ENCODE measurements around the gene DENND4C.
"Not testable (repeated sequence)": the region's sequence is repeated elsewhere in the genome, so short reads cannot be mapped to it uniquely, and the experiment has no call there.

The DENND4C gene

GRCh38 chr9:19266778-19267384 lies 36.4 kb downstream of the DENND4C start:
- not testable (repeated sequence) for DNase-seq (ENCODE audit: low read depth in 2 of 2)

- no peak for DNase-seq (ENCODE audit: low read depth in 2 of 2)
Observed at GRCh38 chr9:19269582-19269981, 39.1 kb downstream of the DENND4C start.

GRCh38 chr9:19270421-19270949 lies 40.0 kb downstream of the DENND4C start:
- no peak for DNase-seq (ENCODE audit: low read depth in 2 of 2)

GRCh38 chr9:19271081-19271480 lies 40.6 kb downstream of the DENND4C start:
- no peak for DNase-seq (ENCODE audit: low read depth in 2 of 2)

GRCh38 chr9:19281801-19282200 lies 51.3 kb downstream of the DENND4C start:
- DNase-seq (ENCODE audit: low read depth in 2 of 2) = no peak

GRCh38 chr9:19283072-19283710 lies 52.7 kb downstream of the DENND4C start:
- no peak for DNase-seq (ENCODE audit: low read depth in 2 of 2)

- no peak for DNase-seq (ENCODE audit: low read depth in 2 of 2)
Observed at GRCh38 chr9:19284729-19285128, 54.2 kb downstream of the DENND4C start.

- no peak for DNase-seq (ENCODE audit: low read depth in 2 of 2)
Observed at GRCh38 chr9:19286634-19287188, 56.2 kb downstream of the DENND4C start.

GRCh38 chr9:19288081-19288480 lies 57.6 kb downstream of the DENND4C start:
- DNase-seq (ENCODE audit: low read depth in 2 of 2) = no peak

GRCh38 chr9:19290103-19290502 lies 59.6 kb downstream of the DENND4C start:
- DNase-seq (ENCODE audit: low read depth in 2 of 2) = no peak

- no peak for DNase-seq (ENCODE audit: low read depth in 2 of 2)
Observed at GRCh38 chr9:19294219-19294618, 63.7 kb downstream of the DENND4C start.

- no peak for DNase-seq (ENCODE audit: low read depth in 2 of 2)
Observed at GRCh38 chr9:19298436-19299000, 68.0 kb downstream of the DENND4C start.

GRCh38 chr9:19303216-19303615 lies 72.7 kb downstream of the DENND4C start:
- no peak for DNase-seq (ENCODE audit: low read depth in 2 of 2)

GRCh38 chr9:19306568-19306967 lies 76.1 kb downstream of the DENND4C start:
- no peak for DNase-seq (ENCODE audit: low read depth in 2 of 2)

- no peak for DNase-seq (ENCODE audit: low read depth in 2 of 2)
Observed at GRCh38 chr9:19310246-19310645, 79.8 kb downstream of the DENND4C start.

- no peak for DNase-seq (ENCODE audit: low read depth in 2 of 2)
Observed at GRCh38 chr9:19313573-19313972, 83.1 kb downstream of the DENND4C start.

- DNase-seq (ENCODE audit: low read depth in 2 of 2) = no peak
Observed at GRCh38 chr9:19320495-19320894, 90.0 kb downstream of the DENND4C start.

GRCh38 chr9:19331877-19332276 lies 101.4 kb downstream of the DENND4C start:
- DNase-seq (ENCODE audit: low read depth in 2 of 2) = no peak

- DNase-seq (ENCODE audit: low read depth in 2 of 2) = no peak
Observed at GRCh38 chr9:19336166-19336565, 105.7 kb downstream of the DENND4C start.

GRCh38 chr9:19342947-19343346 lies 112.5 kb downstream of the DENND4C start:
- no peak for DNase-seq (ENCODE audit: low read depth in 2 of 2)

GRCh38 chr9:19358701-19359100 lies 128.2 kb downstream of the DENND4C start:
- no peak for DNase-seq (ENCODE audit: low read depth in 2 of 2)

- no peak for DNase-seq (ENCODE audit: low read depth in 2 of 2)
Observed at GRCh38 chr9:19369107-19369506, 138.6 kb downstream of the DENND4C start.

- no peak for DNase-seq (ENCODE audit: low read depth in 2 of 2)
Observed at GRCh38 chr9:19371942-19372341, 141.4 kb downstream of the DENND4C start.

Measured in stimulated activated CD4-positive, alpha-beta T cell treated with anti-CD3 and anti-CD28 coated beads, Interleukin-15, amount 100 ng/mL, for 48 hours (primary cell).